IMR-90 (cell line): ENCODE results near the gene SMC6. TPM values are rescaled to one million over a fixed set of nuclear protein-coding genes. Genes with fewer than 3 reads are reported as not detected.
A peak's percentile ranks its signal among the peaks of the same experiment; 100 is the strongest.

Experiments used
- ATAC-seq: fragments of 200-7000 bp; cut with Tn5 transposase; 2 replicates; pipeline ENCODE4 v1.9.1; 2020; ENCODE audit warnings: low read depth, mild to moderate bottlenecking, moderate library complexity
- BruUV-seq: library from RNA; stranded (reverse); fragments of 400-500 nt; replicated peaks from 2 replicates; lab custom pipeline; 2021; lab: Mats Ljungman, UMichigan
- CTCF ChIA-PET: fragments of 300-600 bp; formaldehyde crosslinking; extraction: SDS; loops from one replicate; lab custom pipeline; 2021; ENCODE audit warnings: antibody characterized with exemption; lab: Yijun Ruan, JAX
- POLR2A ChIA-PET: fragments of 300-600 bp; sonication (Branson Sonifier 250); formaldehyde crosslinking; loops from one replicate; lab custom pipeline; 2022; ENCODE audit warnings: antibody characterized with exemption; ENCODE audit not compliant: unreplicated experiment; lab: Charles Lee
- DNase-seq: peaks from one replicate; pipeline ENCODE4 v3.0.0; 2013
- H2AFZ ChIP-seq: replicated peaks from 2 replicates; pipeline ENCODE3; 2013; ENCODE audit warnings: low read length, mild to moderate bottlenecking; ENCODE audit not compliant: poor library complexity
- H2AK5ac ChIP-seq: 2 replicates; pipeline ENCODE4 v1.6.1; 2013; ENCODE audit warnings: low read depth, low read length, inconsistent platforms
- H2AK9ac ChIP-seq: replicated peaks from 2 replicates; pipeline ENCODE3; 2013; ENCODE audit warnings: mild to moderate bottlenecking, low read depth, low read length, moderate library complexity; ENCODE audit not compliant: poor library complexity
- H2BK120ac ChIP-seq: 2 replicates; pipeline ENCODE4 v1.6.1; 2013; ENCODE audit warnings: low read depth, low read length, inconsistent platforms
- H2BK15ac ChIP-seq: 3 replicates; pipeline ENCODE4 v1.6.1; 2013; ENCODE audit warnings: low read depth, low read length, inconsistent platforms
- H2BK20ac ChIP-seq: 2 replicates; pipeline ENCODE4 v1.6.1; 2013; ENCODE audit warnings: low read depth, mild to moderate bottlenecking, inconsistent platforms, low read length, moderate library complexity
- H2BK5ac ChIP-seq: 2 replicates; pipeline ENCODE4 v1.6.1; 2013; ENCODE audit warnings: mild to moderate bottlenecking, low read depth, low read length, inconsistent platforms; ENCODE audit not compliant: poor library complexity, severe bottlenecking
- H3K14ac ChIP-seq: replicated peaks from 2 replicates; pipeline ENCODE4 v1.6.1; 2013; ENCODE audit warnings: low read depth, low read length, inconsistent platforms
- H3K18ac ChIP-seq: 2 replicates; pipeline ENCODE4 v1.6.1; 2013; ENCODE audit warnings: low read depth, low read length, control low read depth
- H3K23ac ChIP-seq: 2 replicates; pipeline ENCODE4 v1.6.1; 2013; ENCODE audit warnings: low read depth, low read length, inconsistent platforms
- H3K27ac ChIP-seq: 2 replicates; pipeline ENCODE4 v1.5.1; 2013; ENCODE audit warnings: mild to moderate bottlenecking, control low read depth, low read length; ENCODE audit not compliant: insufficient read depth
- H3K27me3 ChIP-seq: 2 replicates; pipeline ENCODE4 v1.6.1; 2013; ENCODE audit warnings: low read length; ENCODE audit not compliant: control insufficient read depth, insufficient read depth
- H3K36me3 ChIP-seq: 2 replicates; pipeline ENCODE4 v1.6.1; 2013; ENCODE audit warnings: low read length, mixed read lengths; ENCODE audit not compliant: control insufficient read depth, insufficient read depth
- H3K4ac ChIP-seq: 2 replicates; pipeline ENCODE4 v1.6.1; 2013; ENCODE audit warnings: low read depth, low read length, inconsistent platforms
- H3K4me1 ChIP-seq: 2 replicates; pipeline ENCODE4 v1.6.1; 2013; ENCODE audit warnings: low read length, mixed read lengths; ENCODE audit not compliant: control insufficient read depth, insufficient read depth
- H3K4me2 ChIP-seq: 2 replicates; pipeline ENCODE4 v1.6.1; 2013; ENCODE audit warnings: low read depth, mild to moderate bottlenecking, control low read depth, low read length, moderate library complexity
- H3K4me3 ChIP-seq: 2 replicates; pipeline ENCODE4 v1.5.1; 2013; ENCODE audit warnings: low read depth, mild to moderate bottlenecking, control low read depth, low read length, moderate library complexity; ENCODE audit not compliant: insufficient read depth
- H3K56ac ChIP-seq: 2 replicates; pipeline ENCODE4 v1.6.1; 2013; ENCODE audit warnings: low read length, inconsistent platforms; ENCODE audit not compliant: insufficient read depth; ENCODE audit errors: extremely low read depth
- H3K79me1 ChIP-seq, 2 experiments: 2 replicates each; pipeline ENCODE4 v1.6.1; 2013; ENCODE audit warnings: low read length in 2 of 2, inconsistent platforms in 1 of 2, low read depth in 1 of 2
- H3K9ac ChIP-seq: 2 replicates; pipeline ENCODE4 v1.6.1; 2013; ENCODE audit warnings: low read depth, low read length, control low read depth
- H3K9me1 ChIP-seq: 2 replicates; pipeline ENCODE4 v1.6.1; 2013; ENCODE audit warnings: low read length, inconsistent platforms; ENCODE audit not compliant: insufficient read depth
- H3K9me3 ChIP-seq: 2 replicates; pipeline ENCODE4 v1.6.1; 2013; ENCODE audit warnings: low read length; ENCODE audit not compliant: control insufficient read depth, insufficient read depth
- H4K20me1 ChIP-seq: 2 replicates; pipeline ENCODE4 v1.6.1; 2013; ENCODE audit warnings: low read length, inconsistent platforms; ENCODE audit not compliant: insufficient read depth
- H4K5ac ChIP-seq: 2 replicates; pipeline ENCODE4 v1.6.1; 2013; ENCODE audit warnings: mild to moderate bottlenecking, low read depth, low read length, control low read depth
- H4K8ac ChIP-seq, 2 experiments: 2 replicates each; pipeline ENCODE4 v1.6.1; 2013; ENCODE audit warnings: low read depth in 2 of 2, low read length in 2 of 2, control low read depth in 1 of 2, inconsistent platforms in 1 of 2
- H4K91ac ChIP-seq: 2 replicates; pipeline ENCODE4 v1.6.1; 2013; ENCODE audit warnings: low read depth, low read length, inconsistent platforms; ENCODE audit not compliant: insufficient read depth
- CEBPB ChIP-seq: IDR thresholded peaks from 2 replicates; pipeline ENCODE4 v1.6.1; 2012; ENCODE audit warnings: low read depth, low read length, improper control_type of control experiment
- MAFK ChIP-seq: IDR thresholded peaks from 2 replicates; pipeline ENCODE4 v1.6.1; 2012; ENCODE audit warnings: low read depth, low read length, improper control_type of control experiment
- NFE2L2 ChIP-seq: fragments of 150-350 bp; IDR thresholded peaks from 2 replicates; pipeline ENCODE4 v1.6.1; 2016; ENCODE audit warnings: low read depth, mild to moderate bottlenecking, low read length
- WGBS, 2 experiments: methylation state at CpG; one replicate each; pipeline versions ENCODE4 v1.1.5 to v1.1.7; 2013; ENCODE audit warnings: missing lambda C conversion rate in 2 of 2; ENCODE audit not compliant: insufficient read length in 1 of 2; ENCODE audit errors: extremely low coverage in 2 of 2; 5-methylcytosine and 5-hydroxymethylcytosine counted together
- dilution Hi-C: fragments of 300-500 bp; cut with HindIII; formaldehyde crosslinking; loops from one replicate; pipeline ENCODE4 v1.14.3; 2018; ENCODE audit warnings: low sequenced_read_pairs; ENCODE audit not compliant: unreplicated experiment
- in situ Hi-C: fragments of 300-500 bp; cut with MboI; formaldehyde crosslinking; loops from 3 replicates; pipeline ENCODE4 v1.14.3; 2019; ENCODE audit warnings: low sequenced_read_pairs, inconsistent platforms, mixed read lengths
- intact Hi-C: fragments of 100-400 bp; cut with micrococcal nuclease; formaldehyde crosslinking; loops from 2 replicates; pipeline ENCODE4 v1.10.0; 2022
- polyA plus RNA-seq, 3 experiments: library from polyadenylated mRNA; depleted of rRNA; stranded (reverse); fragments of >200 nt; gene quantifications; 2 replicates each; pipeline ENCODE4 v1.2.3, GENCODE V29; 2012; ENCODE audit warnings: low replicate concordance in 1 of 3
- total RNA-seq: library from RNA; depleted of rRNA; stranded (reverse); fragments of >200 nt; gene quantifications from 2 replicates; pipeline ENCODE4 v1.2.3, GENCODE V29; 2012

The SMC6 gene
- total and polyA plus RNA-seq, 2 of the 4 experiments (the other 2 are of a cell fraction), result 6.5 to 10.4 TPM

- Histone ChIP-seq H3K4me2 (no peak overlapping the region; the same call in 1 of the 2 replicates), H2AK5ac (no peak overlapping the region), H3K56ac (no peak overlapping the region), H2BK20ac (no peak overlapping the region), H3K18ac (no peak overlapping the region), H3K79me1 (no peaks in the 10 kb centered on the region), H3K27ac (no peak overlapping the region), H3K9ac (no peak overlapping the region), H4K20me1 (no peaks in the 10 kb centered on the region), H2BK15ac (no peak overlapping the region), H3K23ac (no peak overlapping the region), H3K27me3 (0 out of 2 replicates have a peak, but pooled peaks cover 3% of the 10 kb centered on the region), H3K9me3 (no peaks in the 10 kb centered on the region), H3K4ac (no peak overlapping the region), H3K4me1 (peaks cover 6% of the 10 kb centered on the region), H2AK9ac (no peak overlapping the region), H2BK120ac (no peak overlapping the region), H2AFZ (peak overlapping the region; percentile 17), H3K4me3 (no peak overlapping the region), H2BK5ac (no peak overlapping the region), H4K8ac (no peak overlapping the region), H4K91ac (no peak overlapping the region), H4K5ac (no peak overlapping the region; the same call in 1 of the 2 replicates), H3K36me3 (no peaks in the 10 kb centered on the region), H3K9me1 (peaks cover 7% of the 10 kb centered on the region), H3K14ac (no peak overlapping the region)
- in situ Hi-C loops, result no loop called here
- intact Hi-C loops, result no loop called here
- dilution Hi-C loops, result no loop called here
- ChIA-PET POLR2A (no interaction called here), CTCF (interaction anchor here (1.0 kb wide), 1 partner anchor 40 kb away, joined by 3 read pairs; no protein-coding TSS in a partner anchor)
- no TSS peak for BruUV-seq
- TF ChIP-seq NFE2L2 (no peak), MAFK (peak; percentile 19; the same call in 1 of the 2 replicates), CEBPB (no peak)
- DNase-seq (peak; percentile 84), ATAC-seq (peak; percentile 33)
- WGBS, 2 experiments, result 29% methylated on average over 2 of the region's 5 CpGs; no CpG with 5 or more reads in 1 of the 2 experiments
These were observed 37.7 kb upstream of the SMC6 start for GRCh38 chr2:17791121-17791816.
